C4-2B (cell line): ENCODE data around the gene ANKRD53.
"Not testable (repeated sequence)": the region's sequence is repeated elsewhere in the genome, so short reads cannot be mapped to it uniquely, and the experiment has no call there.

ENCODE experiments used
- H3K27ac ChIP-seq: fragments of 450-650 bp; 2 replicates; pipeline ENCODE4 v1.5.1; 2017
- ZFX ChIP-seq: fragments of 450-650 bp; IDR thresholded peaks from 2 replicates; pipeline ENCODE4 v1.6.1; 2017
- TF ChIP-seq, protein P1 (sequence below): fragments of 450-650 bp; conservative IDR thresholded peaks from 2 replicates; pipeline ENCODE4 v1.5.1; 2017; ENCODE audit warnings: mild to moderate bottlenecking

Gene ANKRD53

DNA sequence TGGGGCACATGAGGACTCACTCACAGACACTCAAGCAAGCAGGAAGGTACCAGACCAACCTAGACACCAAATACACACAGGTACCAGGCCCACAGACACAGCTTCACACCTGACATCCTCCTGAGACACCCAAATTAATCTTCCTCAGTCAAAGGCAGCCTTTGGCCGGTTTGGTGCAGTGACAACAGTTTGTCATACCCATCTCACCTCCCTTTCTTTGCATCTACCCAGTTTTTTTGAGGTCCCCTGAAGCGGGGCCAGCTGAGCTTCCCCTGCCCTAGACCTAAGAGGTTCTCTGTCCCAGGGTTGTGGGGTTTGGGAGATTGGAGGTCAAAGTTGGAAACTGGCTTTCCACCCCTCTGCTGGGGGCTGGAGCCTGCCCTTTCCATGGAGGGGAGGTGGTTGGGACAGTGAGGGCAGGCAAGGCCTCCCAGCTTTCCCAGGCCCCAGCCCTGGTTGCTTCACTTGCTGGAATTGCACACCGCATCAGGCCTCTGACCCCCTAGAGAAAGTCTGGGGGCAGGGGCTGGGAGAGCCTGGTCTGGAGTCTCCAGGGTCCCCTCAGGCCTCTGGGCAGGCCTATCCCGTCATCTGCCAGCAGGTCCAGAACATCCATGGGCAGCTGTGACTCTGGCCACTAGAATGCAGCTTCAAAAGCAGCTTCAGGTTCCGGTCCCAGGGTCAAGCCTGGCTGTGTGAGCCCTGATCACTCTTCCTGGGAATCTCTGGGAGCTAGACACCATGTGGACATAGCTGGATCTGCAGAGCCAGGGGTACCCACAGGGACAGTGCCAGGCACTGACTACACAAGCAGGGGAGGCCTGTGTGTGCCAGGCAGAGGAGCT, 28.7 kb downstream of the ANKRD53 start:
- H3K27ac ChIP-seq, result no peak overlapping the region
- TF ChIP-seq, protein P1, sequence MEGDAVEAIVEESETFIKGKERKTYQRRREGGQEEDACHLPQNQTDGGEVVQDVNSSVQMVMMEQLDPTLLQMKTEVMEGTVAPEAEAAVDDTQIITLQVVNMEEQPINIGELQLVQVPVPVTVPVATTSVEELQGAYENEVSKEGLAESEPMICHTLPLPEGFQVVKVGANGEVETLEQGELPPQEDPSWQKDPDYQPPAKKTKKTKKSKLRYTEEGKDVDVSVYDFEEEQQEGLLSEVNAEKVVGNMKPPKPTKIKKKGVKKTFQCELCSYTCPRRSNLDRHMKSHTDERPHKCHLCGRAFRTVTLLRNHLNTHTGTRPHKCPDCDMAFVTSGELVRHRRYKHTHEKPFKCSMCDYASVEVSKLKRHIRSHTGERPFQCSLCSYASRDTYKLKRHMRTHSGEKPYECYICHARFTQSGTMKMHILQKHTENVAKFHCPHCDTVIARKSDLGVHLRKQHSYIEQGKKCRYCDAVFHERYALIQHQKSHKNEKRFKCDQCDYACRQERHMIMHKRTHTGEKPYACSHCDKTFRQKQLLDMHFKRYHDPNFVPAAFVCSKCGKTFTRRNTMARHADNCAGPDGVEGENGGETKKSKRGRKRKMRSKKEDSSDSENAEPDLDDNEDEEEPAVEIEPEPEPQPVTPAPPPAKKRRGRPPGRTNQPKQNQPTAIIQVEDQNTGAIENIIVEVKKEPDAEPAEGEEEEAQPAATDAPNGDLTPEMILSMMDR, result no peak
- no peak for TF ChIP-seq ZFX

DNA sequence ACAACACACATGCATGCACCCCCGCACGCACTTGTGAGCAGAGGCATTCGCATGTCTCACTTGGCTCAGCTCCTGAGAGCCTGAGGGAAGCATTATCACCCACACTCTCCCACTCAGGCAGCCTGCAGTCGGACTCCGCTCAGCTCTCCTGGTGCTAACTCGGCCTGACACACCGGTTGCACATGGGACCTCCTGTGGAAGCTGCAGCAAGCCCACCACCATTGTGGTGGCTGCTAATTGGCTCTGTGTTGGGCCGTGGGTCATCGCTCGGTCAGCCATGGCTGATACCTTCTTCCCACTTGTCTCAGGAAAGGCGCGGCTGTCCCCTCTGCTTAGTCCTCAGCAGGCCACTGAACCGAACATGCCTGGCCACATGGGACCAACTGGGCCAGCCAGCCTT, 29.9 kb downstream of the ANKRD53 start:
- TF ChIP-seq ZFX, result no peak
- TF ChIP-seq, protein P1, result no peak
- H3K27ac ChIP-seq, result no peak overlapping the region

DNA sequence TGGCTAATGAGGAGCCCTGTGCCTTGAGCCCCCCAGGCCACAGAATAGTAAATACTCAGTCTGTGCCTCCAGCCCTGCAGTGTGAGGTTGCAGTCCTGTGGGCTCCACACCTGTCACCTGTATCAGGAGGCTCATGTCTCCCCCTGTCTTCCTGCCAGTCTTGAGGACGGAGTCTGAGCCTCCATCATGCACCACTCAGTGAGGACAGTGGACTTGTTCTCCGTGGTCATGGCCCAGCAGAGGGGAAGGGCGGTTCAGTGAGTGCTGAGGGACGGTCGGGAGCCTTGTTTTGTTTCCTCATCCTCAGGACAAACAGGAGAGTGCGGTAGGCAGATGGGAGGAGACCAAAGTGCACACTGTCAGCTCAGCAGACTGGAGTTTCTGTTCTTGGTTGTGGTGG, 33.4 kb downstream of the ANKRD53 start:
- H3K27ac ChIP-seq, result not testable (repeated sequence)

DNA sequence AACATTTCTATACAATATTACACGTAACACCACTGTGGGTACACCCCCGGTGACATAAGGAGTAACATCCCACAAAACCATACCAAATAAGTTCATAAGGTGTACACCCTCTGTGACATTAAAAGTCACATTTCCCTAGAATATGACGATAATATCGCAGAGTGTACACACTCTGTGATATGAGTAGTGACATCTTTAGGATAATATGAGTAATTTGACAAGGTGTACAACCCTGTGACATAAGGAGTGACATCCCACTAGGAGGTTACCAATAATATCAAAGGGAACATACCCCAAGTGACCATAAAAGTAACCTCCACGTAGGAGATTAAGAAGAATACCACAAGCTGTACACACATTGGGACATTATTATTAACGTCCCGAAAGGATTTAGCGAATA, 40.2 kb downstream of the ANKRD53 start:
- TF ChIP-seq, protein P1, result no peak
- no peak for TF ChIP-seq ZFX
- H3K27ac ChIP-seq, result no peak overlapping the region

DNA sequence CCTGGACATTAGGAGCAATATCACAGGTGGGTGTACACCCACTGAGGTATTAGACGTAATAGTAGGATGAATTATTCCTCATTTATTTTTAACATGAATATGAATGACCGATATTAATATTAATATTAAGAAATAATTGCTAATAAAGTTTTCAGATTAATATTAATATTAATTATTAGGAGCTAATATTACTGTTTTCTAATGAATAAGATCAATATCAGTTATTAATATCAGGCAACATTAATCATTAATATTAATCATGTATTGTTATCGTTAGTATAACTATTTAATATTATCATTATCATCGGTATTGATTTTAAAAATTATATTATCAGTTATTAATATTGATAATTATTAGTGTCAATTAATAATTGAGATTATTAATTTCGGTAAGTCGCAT, 41.6 kb downstream of the ANKRD53 start:
- not testable (repeated sequence) for H3K27ac ChIP-seq

DNA sequence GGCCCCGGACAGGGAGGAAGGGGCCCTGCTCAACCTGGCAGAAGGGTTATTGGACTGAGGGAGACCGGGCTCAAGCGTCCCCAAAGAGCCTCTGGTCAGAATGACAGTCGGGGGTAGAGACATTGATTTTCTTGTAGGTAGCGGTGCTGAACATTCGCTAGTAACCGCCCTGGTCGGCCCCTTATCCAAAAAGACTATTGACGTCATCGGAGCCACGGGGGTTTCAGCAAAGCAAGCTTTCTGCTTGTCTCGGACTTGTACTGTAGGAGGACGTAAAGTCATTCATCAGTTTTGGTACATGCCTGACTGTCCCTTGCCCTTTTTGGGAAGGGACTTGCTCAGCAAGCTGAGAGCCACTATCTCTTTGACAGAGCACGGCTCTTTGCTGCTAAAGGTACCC, 43.0 kb downstream of the ANKRD53 start:
- H3K27ac ChIP-seq, result not testable (repeated sequence)

DNA sequence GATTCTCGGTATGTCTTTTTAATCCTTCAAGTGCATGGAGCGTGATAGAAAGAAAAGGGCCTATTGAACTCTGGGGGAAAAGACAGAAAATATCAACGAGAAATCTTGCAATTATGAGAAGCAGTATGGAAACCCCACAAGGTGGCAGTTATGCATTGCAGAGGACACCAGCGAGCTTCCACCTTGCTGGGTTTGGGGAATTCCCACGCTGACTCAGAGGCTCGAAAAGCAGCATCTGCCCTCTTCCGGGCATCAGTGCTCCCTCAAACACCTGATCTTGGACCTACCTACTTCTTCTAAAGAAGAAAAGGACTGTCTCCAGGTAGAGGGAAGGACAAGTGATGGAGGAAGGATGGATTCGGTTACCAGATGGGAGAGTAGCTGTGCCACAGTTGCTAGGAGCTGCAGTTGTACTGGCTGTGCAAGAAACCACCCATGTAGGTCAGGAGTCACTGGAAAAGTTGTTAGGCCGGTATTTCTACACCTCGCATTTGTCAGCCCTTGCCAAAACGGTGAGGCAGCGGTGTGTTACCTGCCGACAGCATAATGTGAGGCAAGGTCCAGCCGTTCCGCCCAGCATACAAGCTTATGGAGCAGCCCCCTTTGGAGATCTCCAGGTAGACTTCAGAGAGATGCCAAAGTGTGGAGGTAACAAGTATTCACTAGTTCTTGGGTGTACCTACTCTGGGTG, 45.3 kb downstream of the ANKRD53 start:
- H3K27ac ChIP-seq, result not testable (repeated sequence)
